MCF 10A (cell line): ENCODE results near the gene LRR1. TPM values are rescaled to one million over a fixed set of nuclear protein-coding genes. Genes with fewer than 3 reads are reported as not detected.

Source experiments
- Bru-seq: library from RNA; stranded (reverse); fragments of 400-500 nt; gene quantifications from one replicate; lab custom pipeline; 2021; lab: Mats Ljungman, UMichigan
- BruChase-seq, 2 experiments: library from RNA; stranded (reverse); fragments of 400-500 nt; gene quantifications; one replicate each; lab custom pipeline; 2021; lab: Mats Ljungman, UMichigan
- BruUV-seq: library from RNA; stranded (reverse); fragments of 400-500 nt; replicated peaks from 2 replicates; lab custom pipeline; 2021; lab: Mats Ljungman, UMichigan
- CTCF ChIA-PET: fragments of 300-600 bp; sonication (Branson Sonifier 250); formaldehyde crosslinking; extraction: SDS; loops from one replicate; lab custom pipeline; 2021; ENCODE audit warnings: antibody characterized with exemption, inconsistent platforms; lab: Yijun Ruan, JAX
- POLR2A ChIA-PET: fragments of 300-600, 350-650 bp; sonication (Branson Sonifier 250); formaldehyde crosslinking; extraction: SDS; loops from one replicate; lab custom pipeline; 2020; ENCODE audit warnings: antibody characterized with exemption, inconsistent platforms; lab: Yijun Ruan, JAX
- DNase-seq: peaks from one replicate; pipeline ENCODE4 v3.0.0-alpha.2; 2018; ENCODE audit not compliant: unreplicated experiment
- H3K27ac Mint-ChIP-seq: one replicate; pipeline ENCODE4 v1.8.0; 2022; ENCODE audit warnings: mild to moderate bottlenecking, low read depth, mixed read lengths; ENCODE audit not compliant: unreplicated experiment
- H3K27me3 Mint-ChIP-seq: one replicate; pipeline ENCODE4 v1.8.0; 2022; ENCODE audit warnings: mixed read lengths; ENCODE audit not compliant: insufficient read depth, unreplicated experiment
- H3K36me3 Mint-ChIP-seq: one replicate; pipeline ENCODE4 v1.8.0; 2022; ENCODE audit warnings: mild to moderate bottlenecking, moderate library complexity, mixed read lengths; ENCODE audit not compliant: insufficient read depth, unreplicated experiment
- H3K4me1 Mint-ChIP-seq: one replicate; pipeline ENCODE4 v1.8.0; 2022; ENCODE audit warnings: mixed read lengths; ENCODE audit not compliant: insufficient read depth, unreplicated experiment
- H3K4me3 Mint-ChIP-seq: one replicate; pipeline ENCODE4 v1.8.0; 2022; ENCODE audit warnings: mild to moderate bottlenecking, moderate library complexity, mixed read lengths; ENCODE audit not compliant: unreplicated experiment
- H3K9me3 Mint-ChIP-seq: one replicate; pipeline ENCODE4 v1.8.0; 2022; ENCODE audit warnings: mixed read lengths; ENCODE audit not compliant: unreplicated experiment
- intact Hi-C: fragments of 100-400 bp; cut with micrococcal nuclease; formaldehyde crosslinking; loops from 2 replicates; pipeline ENCODE4 v1.14.1; 2022
- long read RNA-seq: library from polyadenylated mRNA; stranded (forward); transcript quantifications from one replicate; pipeline ENCODE4 v2.0.0, GENCODE V29; 2022
- total RNA-seq: library from RNA; stranded (reverse); gene quantifications from 2 replicates; pipeline ENCODE4 v1.2.3, GENCODE V29; 2022
- TF ChIP-seq, protein P1 (sequence below): fragments of 200-600 bp; IDR thresholded peaks from one replicate; pipeline ENCODE4 v1.8.0; 2022; ENCODE audit warnings: antibody characterized with exemption, mild to moderate bottlenecking; ENCODE audit not compliant: unreplicated experiment

Gene LRR1, protein sequence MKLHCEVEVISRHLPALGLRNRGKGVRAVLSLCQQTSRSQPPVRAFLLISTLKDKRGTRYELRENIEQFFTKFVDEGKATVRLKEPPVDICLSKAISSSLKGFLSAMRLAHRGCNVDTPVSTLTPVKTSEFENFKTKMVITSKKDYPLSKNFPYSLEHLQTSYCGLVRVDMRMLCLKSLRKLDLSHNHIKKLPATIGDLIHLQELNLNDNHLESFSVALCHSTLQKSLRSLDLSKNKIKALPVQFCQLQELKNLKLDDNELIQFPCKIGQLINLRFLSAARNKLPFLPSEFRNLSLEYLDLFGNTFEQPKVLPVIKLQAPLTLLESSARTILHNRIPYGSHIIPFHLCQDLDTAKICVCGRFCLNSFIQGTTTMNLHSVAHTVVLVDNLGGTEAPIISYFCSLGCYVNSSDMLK
- total RNA-seq (17.0 and 19.8 TPM in 2 replicates), Bru-seq, nascent RNA (percentile 60 among the genes with signal in this experiment), BruChase-seq, experiment 1, labeled RNA remaining after a 6-hour chase (percentile 65 among the genes with signal in this experiment), BruChase-seq, experiment 2, labeled RNA remaining after a 2-hour chase (percentile 72 among the genes with signal in this experiment)
- long read RNA-seq, transcript LRR1-202 (3 exons, 957 nt): major isoform, 13 of 32 reads
- long read RNA-seq, transcript LRR1-201 (4 exons, 1,745 nt): minor isoform, 12 of 32 reads
- long read RNA-seq, partial matches to known transcripts: 1 of 32 reads
- long read RNA-seq, other reads (novel, unspliced or antisense): 6 of 32 reads

DNA sequence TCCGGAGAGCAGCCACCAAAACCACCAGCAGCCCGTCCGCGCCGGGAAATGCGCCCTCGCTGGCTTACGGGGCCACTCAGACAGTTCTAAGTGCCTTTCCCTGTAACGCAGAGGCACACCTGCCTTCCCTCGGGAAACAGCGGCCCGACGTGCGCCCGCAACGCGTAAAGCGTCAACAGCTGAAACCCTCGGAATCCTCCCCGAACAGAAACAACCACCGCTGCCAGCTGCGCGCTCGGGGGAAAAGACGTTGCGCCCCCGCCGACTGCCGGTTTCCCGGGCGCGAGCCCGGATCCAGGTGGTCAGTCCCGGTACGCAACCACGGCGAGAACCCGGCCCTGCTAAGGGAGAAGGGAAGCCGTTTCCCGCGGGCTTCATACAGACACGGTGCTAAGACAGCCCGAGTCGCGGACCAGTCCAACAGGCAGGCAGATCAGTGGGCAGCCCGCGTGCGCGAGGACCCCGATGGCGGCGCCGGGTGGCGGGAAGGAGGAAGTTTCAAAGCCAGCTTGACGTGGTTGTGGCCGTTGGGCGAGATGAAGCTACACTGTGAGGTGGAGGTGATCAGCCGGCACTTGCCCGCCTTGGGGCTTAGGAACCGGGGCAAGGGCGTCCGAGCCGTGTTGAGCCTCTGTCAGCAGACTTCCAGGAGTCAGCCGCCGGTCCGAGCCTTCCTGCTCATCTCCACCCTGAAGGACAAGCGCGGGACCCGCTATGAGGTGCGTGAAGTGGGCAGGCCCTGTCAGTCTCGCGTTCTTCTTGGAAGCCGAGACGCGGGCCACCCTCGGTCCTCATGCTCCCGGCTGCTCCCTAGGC lies at the start of gene LRR1:
Gene LRR1, plus strand, starts transcription at position 456 of the 816 bp plus-strand sequence. Its CDS starts 81 bp downstream, at position 537.
- intact Hi-C loops: loop anchor here (2.0 kb wide), 1 partner anchor 34 kb away; no protein-coding TSS in a partner anchor
- no peaks in the 10 kb centered on the region for H3K36me3 Mint-ChIP-seq
- peak within 1 kb of the TSS; percentile 99 for H3K27ac Mint-ChIP-seq
- CTCF ChIA-PET: interaction anchor here (0.6 to 2.4 kb wide), 9 partner anchors 11 to 560 kb away, joined by 3 to 10 read pairs (median 4); partner anchors contain the start of genes KLHDC2, MGAT2, RPL36AL and RPS29
- H3K27me3 Mint-ChIP-seq: no peaks in the 10 kb centered on the region
- TF ChIP-seq, protein P1, sequence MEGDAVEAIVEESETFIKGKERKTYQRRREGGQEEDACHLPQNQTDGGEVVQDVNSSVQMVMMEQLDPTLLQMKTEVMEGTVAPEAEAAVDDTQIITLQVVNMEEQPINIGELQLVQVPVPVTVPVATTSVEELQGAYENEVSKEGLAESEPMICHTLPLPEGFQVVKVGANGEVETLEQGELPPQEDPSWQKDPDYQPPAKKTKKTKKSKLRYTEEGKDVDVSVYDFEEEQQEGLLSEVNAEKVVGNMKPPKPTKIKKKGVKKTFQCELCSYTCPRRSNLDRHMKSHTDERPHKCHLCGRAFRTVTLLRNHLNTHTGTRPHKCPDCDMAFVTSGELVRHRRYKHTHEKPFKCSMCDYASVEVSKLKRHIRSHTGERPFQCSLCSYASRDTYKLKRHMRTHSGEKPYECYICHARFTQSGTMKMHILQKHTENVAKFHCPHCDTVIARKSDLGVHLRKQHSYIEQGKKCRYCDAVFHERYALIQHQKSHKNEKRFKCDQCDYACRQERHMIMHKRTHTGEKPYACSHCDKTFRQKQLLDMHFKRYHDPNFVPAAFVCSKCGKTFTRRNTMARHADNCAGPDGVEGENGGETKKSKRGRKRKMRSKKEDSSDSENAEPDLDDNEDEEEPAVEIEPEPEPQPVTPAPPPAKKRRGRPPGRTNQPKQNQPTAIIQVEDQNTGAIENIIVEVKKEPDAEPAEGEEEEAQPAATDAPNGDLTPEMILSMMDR: no peak
- DNase-seq: peak; percentile 87
- peak within 1 kb of the TSS; percentile 98 for H3K4me3 Mint-ChIP-seq
- POLR2A ChIA-PET: interaction anchor here (0.6 to 8.6 kb wide), 10 partner anchors 9 to 181 kb away, joined by 3 to 180 read pairs (median 9); partner anchors contain the start of genes DNAAF2, KLHDC2, MGAT2 and RPL36AL
- H3K9me3 Mint-ChIP-seq: no peaks in the 10 kb centered on the region
- BruUV-seq: no TSS peak
- H3K4me1 Mint-ChIP-seq: peaks cover 6% of the 10 kb centered on the region

DNA sequence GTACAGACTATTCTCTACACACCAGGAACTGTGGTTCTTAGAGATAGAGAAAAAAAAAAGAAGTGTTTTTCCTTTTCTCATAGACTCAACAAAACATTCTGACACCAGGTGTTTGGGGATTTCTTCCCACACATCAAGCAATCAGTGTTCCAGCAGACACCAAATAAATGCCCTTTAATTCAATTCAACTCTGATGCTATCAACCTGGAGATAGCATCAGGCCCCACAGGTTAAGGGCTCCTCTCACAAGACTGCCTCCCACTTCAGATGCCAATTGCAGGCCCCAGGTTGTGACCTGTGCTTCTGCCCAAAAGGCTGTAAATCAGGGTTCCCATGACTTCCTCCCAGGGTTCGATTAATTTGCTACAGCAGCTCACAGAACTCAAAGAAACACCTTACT lies 49.3 kb upstream of the LRR1 start:
- POLR2A ChIA-PET: no interaction called here
- CTCF ChIA-PET: interaction anchor here (0.7 to 4.4 kb wide), 9 partner anchors 10 to 243 kb away, joined by 3 to 28 read pairs (median 4); no protein-coding TSS in a partner anchor
- Mint-ChIP-seq H3K27me3 (no peaks in the 10 kb centered on the region), H3K4me1 (peaks cover 4% of the 10 kb centered on the region), H3K36me3 (no peaks in the 10 kb centered on the region), H3K4me3 (no peak overlapping the region), H3K27ac (no peak overlapping the region), H3K9me3 (no peaks in the 10 kb centered on the region)
- TF ChIP-seq, protein P1: no peak
- no TSS peak for BruUV-seq
- intact Hi-C loops: no loop called here
- no peak for DNase-seq

DNA sequence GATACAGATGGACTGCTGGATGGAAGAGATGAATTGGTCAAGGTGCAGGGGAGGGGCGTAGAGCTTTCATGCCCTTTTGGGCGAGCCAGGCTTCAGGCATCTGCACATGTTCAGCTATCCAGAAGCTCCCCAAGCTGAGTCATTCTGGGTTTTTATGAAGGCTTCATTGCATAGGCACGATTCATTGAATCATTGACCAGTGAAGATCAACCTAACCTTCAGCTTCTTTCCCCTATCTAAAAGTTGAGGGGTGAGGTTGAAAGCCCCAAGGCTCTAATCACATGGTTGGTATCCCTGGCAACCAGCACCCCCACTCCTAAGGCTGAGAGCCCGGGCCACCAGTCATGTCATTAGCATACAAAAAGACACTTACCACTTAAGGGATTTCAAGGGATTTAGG lies 48.9 kb upstream of the LRR1 start:
- peak; percentile 4 for DNase-seq
- Mint-ChIP-seq H3K4me3 (no peak overlapping the region), H3K4me1 (peaks cover 2% of the 10 kb centered on the region), H3K27ac (no peak overlapping the region), H3K36me3 (no peaks in the 10 kb centered on the region), H3K9me3 (no peaks in the 10 kb centered on the region), H3K27me3 (no peaks in the 10 kb centered on the region)
- CTCF ChIA-PET: interaction anchor here (0.7 to 4.4 kb wide), 8 partner anchors 10 to 244 kb away, joined by 3 to 28 read pairs (median 4); no protein-coding TSS in a partner anchor
- POLR2A ChIA-PET: no interaction called here
- no TSS peak for BruUV-seq
- intact Hi-C loops: loop anchor here (1.0 to 10.0 kb wide), 2 partner anchors 88 to 375 kb away; no protein-coding TSS in a partner anchor
- TF ChIP-seq, protein P1: no peak
